Activated T-cell treated with anti-CD3 and anti-CD28 coated beads, Interleukin-2, amount 50 U/mL, for 48 hours (primary cell): ENCODE data around the gene GABARAPL1.
"Not testable (repeated sequence)": the region's sequence is repeated elsewhere in the genome, so short reads cannot be mapped to it uniquely, and the experiment has no call there.

ENCODE experiments used
- DNase-seq, 2 experiments: peaks; one replicate each; pipeline ENCODE4 v3.0.0-alpha.2; 2020

Gene GABARAPL1

GRCh38 chr12:10212739-10213131 is at the start of gene GABARAPL1:
Gene GABARAPL1 (plus strand): TSS chr12:10212877. CDS start chr12:10213130, 253 bp downstream.
- peak; percentile 82 to 85 for DNase-seq

GRCh38 chr12:10163084-10163483 is 49.6 kb upstream of the GABARAPL1 start:
- no peak for DNase-seq

GRCh38 chr12:10165421-10165820 is 47.3 kb upstream of the GABARAPL1 start:
- DNase-seq: no peak

- DNase-seq: no peak
Observed at GRCh38 chr12:10167599-10167998, 45.1 kb upstream of the GABARAPL1 start.

- no peak for DNase-seq
Observed at GRCh38 chr12:10169104-10169503, 43.6 kb upstream of the GABARAPL1 start.

GRCh38 chr12:10170216-10170615 is 42.5 kb upstream of the GABARAPL1 start:
- no peak for DNase-seq

GRCh38 chr12:10171973-10172728 is 40.5 kb upstream of the GABARAPL1 start, which contains the start of gene OLR1:
Gene OLR1 (minus strand): TSS chr12:10172132. CDS start chr12:10172077, 55 bp downstream.
- DNase-seq: no peak

- DNase-seq: no peak
Observed at GRCh38 chr12:10174986-10175614, 37.6 kb upstream of the GABARAPL1 start.

- DNase-seq: no peak
Observed at GRCh38 chr12:10175846-10176636, 36.6 kb upstream of the GABARAPL1 start.

- DNase-seq: no peak
Observed at GRCh38 chr12:10178821-10179220, 33.9 kb upstream of the GABARAPL1 start, which contains the start of gene TMEM52B. Gene TMEM52B (plus strand): TSS chr12:10179032. CDS start chr12:10179575, 543 bp downstream.

- DNase-seq: no peak
Observed at GRCh38 chr12:10179776-10180181, 32.9 kb upstream of the GABARAPL1 start.

- DNase-seq: no peak
Observed at GRCh38 chr12:10182354-10183049, 30.2 kb upstream of the GABARAPL1 start.

- DNase-seq: no peak
Observed at GRCh38 chr12:10184261-10184843, 28.3 kb upstream of the GABARAPL1 start.

GRCh38 chr12:10186299-10186698 is 26.4 kb upstream of the GABARAPL1 start:
- DNase-seq: no peak

- DNase-seq: not testable (repeated sequence)
Observed at GRCh38 chr12:10186958-10187357, 25.7 kb upstream of the GABARAPL1 start.

- no peak for DNase-seq
Observed at GRCh38 chr12:10189653-10190052, 23.0 kb upstream of the GABARAPL1 start.

GRCh38 chr12:10190558-10191388 is 21.9 kb upstream of the GABARAPL1 start:
- peak; percentile 55 to 65 for DNase-seq

GRCh38 chr12:10191865-10192264 is 20.8 kb upstream of the GABARAPL1 start:
- no peak for DNase-seq

GRCh38 chr12:10194160-10194670 is 18.5 kb upstream of the GABARAPL1 start:
- DNase-seq: no peak

- DNase-seq: no peak
Observed at GRCh38 chr12:10196210-10196609, 16.5 kb upstream of the GABARAPL1 start.

GRCh38 chr12:10197879-10198278 is 14.8 kb upstream of the GABARAPL1 start:
- DNase-seq: no peak
